Measurements from ENCODE around the gene MLLT6.

The MLLT6 gene

DNA sequence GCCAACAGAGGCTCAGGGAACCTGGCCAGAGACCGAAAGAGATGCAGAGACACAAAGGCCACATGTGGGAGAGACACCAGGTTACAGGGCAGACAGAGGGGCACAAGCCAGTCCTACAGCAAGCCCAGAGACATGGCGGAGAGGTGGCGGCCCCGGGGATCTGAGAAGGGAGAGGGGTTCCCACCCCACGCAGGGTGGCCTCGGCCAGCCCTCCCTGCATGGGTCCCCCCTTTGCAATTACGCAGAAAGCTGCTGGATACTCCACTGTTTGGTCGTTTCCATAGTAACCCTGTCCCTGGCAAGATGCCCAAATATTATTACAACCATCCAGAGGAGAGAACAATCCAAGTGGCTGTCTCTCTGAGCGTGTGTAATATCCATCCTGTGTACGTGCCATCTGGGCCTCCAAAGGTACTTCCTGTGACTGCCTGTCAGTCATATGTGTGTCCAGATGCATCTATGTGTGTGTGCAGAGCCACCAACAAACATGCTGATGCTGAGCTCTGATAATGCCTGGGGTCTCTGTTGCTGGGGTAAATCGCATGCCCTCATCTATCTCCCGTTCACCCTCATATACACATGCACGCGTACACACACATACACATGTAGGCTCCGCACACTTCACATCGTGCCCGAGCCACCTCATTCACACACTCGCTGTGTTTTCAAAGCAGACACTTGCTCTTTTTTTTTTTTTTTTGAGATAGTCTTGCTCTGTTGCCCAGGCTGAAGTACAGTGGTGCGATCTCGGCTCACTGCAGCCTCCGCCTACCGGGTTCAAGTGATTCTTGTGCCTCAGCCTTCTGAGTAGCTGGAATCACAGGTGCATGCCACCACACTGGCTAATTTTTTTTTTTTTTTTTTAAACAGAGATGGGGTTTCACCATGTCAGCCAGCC is 37.6 kb downstream of the MLLT6 start:
- peak; percentile 88 for DNase-seq (ENCODE audit: low read depth)

DNA sequence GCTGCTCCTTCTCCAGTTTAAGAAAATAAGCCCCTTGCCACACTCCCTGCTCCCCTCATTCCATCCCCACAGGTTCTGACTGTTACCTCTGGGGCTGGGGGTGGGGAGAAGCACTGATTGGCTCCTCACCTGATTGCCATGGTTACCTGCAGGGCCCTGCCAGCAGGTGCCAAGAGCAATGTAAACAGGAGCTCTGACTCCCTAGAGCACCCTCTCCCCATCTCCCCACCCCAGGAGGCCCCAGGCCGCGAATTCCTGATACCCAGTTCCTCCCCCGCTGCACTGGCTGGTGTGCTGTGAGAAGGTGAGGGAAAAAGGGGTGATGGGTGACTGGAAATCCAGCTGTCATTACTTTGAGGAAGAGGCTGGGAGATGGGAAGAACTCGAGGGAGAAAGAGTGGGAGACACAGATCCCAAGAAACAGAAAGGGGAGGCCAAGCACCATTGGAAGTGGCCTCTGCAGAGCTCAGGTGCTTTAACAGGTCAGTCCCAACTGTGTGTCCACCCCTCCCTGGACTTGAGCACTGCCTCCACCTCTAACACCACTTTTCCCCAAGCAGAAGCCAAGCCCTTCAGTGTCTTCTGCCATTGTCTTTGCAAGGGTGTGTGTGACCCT is 38.6 kb downstream of the MLLT6 start:
- no peak for DNase-seq (ENCODE audit: low read depth)

DNA sequence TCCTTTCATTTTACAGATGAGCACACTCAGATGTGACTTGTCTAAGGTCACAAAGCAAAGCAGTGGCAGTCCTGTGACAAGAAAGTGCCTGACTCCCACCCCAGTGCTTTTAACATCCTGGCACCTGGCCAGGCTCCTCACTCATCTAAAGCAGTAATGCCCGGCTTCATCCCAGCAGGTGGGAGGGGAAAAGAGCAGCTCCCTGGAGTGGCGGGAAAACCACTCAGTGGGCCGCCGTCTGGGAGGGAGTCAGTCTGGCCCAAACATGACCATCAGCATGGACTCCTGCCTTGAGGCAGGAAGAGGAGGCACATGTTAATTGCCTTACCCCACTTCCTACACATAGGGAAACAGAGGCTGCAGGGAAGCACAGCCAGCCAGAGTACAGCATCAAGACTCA is 40.5 kb downstream of the MLLT6 start:
- DNase-seq (ENCODE audit: low read depth): no peak

DNA sequence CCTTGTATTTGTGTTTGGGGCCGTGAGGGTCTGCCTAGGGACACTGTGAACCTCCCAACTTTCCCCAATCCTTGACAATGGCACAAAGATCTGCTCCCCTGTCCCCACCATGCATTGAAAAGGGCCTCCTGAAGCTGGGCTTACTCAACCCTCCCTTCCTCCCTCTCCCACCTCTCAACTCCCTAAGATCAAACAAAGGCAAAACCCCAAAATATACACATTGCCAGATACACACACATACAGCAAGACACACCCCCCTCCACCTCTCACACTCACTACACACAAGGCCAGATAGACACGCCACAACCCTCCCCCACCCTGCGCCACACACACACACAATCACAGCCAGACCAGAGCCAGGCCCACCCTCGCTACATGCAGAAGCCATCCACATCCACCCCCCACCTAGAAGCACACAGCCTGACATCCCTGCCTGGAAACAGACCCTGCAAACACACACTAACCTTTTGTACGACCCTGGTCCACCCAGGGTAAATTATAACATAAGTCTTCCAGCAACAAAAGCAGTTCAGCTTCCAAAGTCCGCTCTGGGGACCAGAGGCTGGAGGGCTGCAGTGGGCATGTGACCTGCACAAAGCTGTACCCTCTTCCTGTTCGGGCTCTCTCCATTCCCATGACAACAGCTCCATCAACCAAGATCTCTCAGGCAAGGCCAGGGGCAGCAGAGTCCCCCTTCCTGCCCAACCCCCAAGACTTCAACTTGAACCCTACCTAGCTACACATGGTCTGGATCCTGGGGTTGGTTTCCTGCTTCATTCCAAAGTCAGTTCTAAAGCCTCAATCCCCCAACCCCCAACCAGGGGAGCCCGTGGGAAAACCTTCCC is 41.2 kb downstream of the MLLT6 start:
- DNase-seq (ENCODE audit: low read depth): no peak

DNA sequence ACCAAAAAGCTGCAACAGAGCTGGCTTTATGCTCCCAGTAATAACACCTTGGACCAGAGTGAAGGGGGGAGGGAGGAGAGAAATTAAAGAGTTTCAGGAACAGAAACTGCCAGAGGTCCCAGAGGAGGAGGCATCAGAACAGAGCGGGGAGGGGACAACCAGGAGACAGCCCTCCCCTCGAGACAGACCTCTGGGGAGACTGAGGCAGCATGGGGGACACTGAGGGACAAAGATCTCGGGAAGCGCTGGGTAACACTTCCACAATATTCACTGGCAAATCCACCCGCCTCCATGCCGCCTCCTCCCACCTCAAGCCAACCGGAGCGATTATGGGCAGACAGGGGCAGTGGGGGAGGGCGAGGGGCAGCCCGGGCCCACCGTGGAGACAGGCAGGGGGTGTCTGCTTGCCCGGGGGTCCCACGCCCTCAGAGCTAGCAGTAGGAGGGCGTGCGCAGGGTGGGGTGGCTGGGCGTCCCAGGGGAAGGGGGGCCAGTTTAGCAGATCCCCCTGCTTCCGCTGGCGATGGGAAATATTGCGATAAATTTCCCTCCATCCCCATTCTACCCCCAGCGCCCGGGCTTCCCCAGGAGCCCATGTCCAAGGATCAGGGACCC is 41.9 kb downstream of the MLLT6 start:
- DNase-seq (ENCODE audit: low read depth): no peak

DNA sequence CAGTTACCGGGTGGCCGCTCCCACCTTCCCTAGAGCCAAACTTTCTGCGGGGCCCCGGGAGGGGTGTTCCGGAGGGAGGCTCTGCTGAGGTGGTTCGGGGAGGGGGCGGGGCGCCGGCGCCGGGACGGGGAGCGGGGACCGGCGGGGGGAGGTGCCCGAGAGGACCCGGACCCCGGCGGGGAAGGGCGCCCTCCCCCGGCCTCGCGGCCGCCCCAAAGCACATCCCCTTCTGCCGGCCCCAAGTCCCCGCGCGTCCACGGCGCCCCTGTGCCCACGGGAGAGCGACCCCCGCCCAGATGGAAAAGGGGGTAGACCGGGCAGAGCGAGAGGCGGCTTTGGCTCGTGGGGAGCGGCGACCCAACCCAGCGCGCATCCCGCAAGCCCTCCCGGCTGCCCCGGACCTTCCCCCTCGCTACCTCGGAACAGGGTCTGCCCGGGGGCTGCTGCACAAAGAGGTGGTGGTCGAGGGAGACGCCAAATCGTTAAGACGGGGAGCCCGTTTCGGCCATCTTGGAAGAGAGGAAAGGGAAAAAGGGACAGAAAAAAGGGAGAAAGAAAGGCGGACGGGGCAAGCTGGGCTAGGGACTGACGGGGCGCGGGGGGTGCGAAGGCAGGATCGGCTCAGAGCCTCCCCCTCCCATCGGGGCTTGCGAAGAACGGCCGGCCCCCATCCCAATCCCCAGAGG is 42.5 kb downstream of the MLLT6 start:
- no peak for DNase-seq (ENCODE audit: low read depth)

DNA sequence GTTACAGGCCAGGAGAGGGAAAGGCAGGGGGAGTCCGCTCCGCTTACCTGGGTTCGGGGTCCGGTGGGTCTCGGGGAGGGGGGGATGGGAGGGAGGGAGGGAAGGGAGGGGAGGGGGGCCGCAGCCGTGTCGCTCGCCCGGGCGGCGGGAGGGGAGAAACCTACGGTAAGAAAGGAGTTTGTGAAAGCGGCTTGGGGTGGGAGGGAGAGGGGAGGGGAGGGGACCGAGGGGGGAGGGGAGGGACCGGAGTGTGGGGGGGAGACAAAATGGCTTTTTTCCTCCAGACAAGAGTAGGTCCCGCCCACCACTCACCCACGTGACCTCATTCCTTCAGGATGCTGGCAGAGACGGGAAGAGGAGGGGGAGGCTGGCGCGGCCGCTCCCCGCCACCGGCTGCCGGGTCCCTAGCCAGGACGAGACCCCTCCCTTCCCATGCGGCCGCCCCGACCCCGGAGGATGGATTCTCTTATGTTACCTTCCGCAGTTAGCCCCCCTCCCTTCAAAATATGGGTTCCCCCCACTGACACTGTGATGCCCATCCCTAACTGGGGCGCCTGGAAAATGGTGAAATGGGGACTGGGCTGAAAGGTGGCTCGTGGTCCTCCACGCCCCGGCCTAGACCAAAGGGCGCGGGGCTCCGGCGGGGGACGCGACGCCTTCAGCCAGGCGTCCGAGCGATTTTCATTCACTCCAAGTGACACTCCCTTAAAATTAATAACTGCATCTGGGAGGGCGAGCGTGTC is 43.2 kb downstream of the MLLT6 start, which contains the start of gene PCGF2:
PCGF2 (minus strand) TSS at position 188 of the 743 bp plus-strand sequence. CDS start 7,934 bp downstream, outside the sequence.
- DNase-seq (ENCODE audit: low read depth): peak; percentile 77

DNA sequence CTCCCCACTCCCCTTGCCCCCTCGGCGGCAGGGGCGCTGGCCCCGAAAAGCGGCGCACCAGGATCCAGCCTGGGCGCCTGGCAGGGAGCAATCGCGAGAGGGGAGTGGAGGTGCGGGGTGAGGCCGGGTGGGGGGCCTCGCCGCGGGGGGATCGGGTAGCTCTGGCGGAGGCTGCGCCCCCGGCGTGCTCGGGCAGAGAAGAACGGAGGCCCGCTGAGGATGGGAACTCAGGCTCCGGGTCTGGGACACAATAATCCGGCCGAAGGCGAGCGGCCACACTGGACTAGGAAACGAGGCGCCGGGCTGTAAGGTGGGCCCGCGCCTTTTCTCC is 43.8 kb downstream of the MLLT6 start:
- DNase-seq (ENCODE audit: low read depth): no peak

DNA sequence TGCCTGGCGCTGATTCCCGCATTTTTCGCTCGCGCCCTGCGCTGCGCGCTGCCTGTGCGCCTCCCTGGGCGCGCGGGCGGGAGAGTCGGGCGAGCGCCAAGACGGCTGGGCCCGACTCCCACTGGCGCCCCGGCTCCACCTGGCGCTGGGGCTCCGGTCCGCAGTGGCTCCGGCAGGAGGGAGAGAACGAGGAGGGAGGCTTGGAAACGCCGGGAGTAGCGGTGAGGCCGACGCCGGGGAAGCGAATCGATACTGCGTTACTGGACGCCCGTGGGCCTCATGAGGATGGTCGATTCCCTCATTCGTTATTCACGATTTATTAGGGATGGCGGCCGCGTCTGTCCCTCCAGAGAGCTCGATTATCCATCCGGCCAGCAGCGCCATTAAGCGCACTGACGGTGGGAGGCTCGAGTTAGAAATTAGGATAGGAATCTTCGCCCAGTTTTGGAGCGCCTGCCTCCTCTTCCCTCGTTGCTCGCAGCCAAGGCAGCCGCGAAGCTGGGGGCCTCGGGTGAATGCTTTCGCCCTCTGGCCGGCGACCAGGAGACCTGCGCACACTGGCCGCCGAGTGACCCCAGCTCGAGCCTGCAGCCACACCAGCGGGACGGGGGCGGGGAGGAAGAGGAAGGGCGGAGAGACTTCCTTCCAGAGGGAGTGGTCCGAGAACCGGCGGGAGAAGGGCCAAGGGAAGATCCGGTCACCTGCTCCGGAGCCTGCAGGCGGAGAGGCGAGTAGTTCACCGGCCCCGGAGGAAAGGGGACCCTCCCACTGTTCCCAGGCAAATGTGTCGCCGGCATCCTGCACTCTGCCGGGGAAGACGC is 44.4 kb downstream of the MLLT6 start:
- peak; percentile 63 for DNase-seq (ENCODE audit: low read depth)

DNA sequence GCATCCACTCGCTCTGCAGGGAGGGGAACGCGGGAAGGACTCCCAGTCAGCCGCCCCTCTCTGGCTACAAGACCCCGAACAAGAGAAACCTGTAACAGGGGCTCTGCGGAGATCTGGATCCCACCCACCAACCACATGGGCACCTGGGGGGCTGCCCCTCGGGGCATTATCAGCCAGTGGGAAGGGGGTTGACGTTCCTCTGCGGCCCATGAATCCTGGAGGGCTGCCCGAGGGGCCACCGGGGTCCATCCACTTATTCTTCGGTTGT is 44.9 kb downstream of the MLLT6 start:
- no peak for DNase-seq (ENCODE audit: low read depth)

DNA sequence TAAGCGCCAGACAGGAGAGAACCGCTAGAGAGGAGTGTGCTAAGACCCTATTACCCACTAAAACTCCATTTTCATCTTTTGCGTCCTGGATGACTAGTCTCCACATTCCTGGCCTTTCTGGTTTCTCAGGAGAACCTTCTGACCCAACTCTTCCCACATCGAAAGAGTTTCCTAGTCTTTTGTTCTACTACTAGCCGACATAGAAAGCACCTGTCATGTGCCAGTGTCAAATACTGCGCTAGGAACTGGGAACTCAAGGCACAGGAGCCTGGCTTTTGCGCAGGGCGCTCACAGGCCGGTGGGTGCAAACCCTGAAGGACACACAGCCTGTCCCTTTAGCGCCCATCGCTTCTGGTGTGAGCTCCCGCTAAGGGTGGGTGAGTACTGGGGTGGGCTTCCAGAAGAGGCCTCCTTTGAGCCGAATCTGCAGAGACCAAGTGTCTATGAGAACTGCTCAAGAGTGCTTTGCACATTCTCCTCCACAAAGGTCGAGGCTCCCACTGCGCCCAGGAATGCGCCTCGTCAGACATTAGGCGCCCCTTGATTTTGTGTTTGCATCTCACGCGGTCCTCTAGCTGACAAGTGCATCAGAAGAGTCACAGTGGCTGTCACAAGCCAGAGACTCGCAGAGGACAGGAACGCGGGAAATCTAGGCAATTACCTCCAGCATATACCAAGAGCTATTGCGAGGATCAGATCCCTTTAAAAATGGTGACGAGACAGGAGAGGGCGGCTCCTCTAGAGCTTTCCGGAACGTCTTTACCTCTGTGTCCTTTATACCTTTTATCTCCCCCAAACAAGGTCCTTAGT is 45.4 kb downstream of the MLLT6 start:
- peak; percentile 31 for DNase-seq (ENCODE audit: low read depth)

DNA sequence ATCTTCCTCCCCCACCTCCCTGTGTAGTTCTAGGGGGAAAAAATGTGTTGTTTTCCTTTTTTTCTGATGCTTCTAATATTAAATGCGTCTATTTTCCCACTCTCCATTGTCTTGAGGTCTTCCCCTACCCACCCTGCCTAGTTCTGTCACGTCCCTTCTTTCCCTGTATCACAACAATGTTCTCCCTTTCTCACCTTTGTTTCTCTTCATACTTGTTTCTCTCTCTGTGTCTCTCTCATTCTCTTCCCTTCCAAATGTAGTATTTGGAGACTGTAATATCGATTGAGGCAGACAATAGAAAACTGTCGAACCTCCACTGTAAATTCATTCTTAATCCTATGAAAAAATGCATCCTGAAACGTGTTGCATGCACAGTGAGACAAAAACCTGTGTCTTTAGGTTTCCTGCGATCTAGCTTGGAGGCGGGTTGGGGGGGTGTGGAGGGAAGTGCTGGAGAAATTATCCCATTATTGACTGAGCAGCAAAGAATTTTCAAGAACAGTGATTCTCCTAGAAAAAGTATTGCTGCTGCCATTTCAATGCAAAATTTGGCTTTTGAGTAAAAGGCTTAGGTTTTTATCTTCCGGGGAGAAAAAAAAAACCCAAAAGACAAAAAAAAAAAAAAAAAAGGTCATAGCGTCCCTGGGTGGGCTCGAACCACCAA is 46.2 kb downstream of the MLLT6 start:
- no peak for DNase-seq (ENCODE audit: low read depth)

DNA sequence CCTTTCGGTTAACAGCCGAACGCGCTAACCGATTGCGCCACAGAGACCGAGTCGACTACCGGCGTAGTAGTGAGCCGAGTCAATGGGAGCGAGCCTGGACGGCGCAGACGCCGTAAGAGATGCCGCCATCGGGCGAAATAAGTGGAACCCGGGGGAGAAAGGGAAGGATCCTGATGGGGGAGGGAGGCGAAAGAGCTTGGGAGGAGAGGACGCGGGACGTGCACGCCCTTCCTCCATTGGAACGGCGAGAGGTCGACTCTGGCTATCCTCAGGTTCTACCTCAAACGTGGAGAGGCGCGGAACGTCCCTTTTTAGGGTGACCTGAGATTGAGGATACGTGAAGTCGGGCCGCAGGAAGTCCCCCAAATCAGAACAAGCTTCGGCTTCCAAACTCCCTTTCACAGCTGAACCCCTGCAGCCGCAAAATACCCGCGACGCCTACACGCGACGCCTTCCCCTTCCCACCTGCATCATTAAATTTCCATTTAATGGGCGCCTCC is 46.8 kb downstream of the MLLT6 start:
- peak; percentile 71 for DNase-seq (ENCODE audit: low read depth)

DNA sequence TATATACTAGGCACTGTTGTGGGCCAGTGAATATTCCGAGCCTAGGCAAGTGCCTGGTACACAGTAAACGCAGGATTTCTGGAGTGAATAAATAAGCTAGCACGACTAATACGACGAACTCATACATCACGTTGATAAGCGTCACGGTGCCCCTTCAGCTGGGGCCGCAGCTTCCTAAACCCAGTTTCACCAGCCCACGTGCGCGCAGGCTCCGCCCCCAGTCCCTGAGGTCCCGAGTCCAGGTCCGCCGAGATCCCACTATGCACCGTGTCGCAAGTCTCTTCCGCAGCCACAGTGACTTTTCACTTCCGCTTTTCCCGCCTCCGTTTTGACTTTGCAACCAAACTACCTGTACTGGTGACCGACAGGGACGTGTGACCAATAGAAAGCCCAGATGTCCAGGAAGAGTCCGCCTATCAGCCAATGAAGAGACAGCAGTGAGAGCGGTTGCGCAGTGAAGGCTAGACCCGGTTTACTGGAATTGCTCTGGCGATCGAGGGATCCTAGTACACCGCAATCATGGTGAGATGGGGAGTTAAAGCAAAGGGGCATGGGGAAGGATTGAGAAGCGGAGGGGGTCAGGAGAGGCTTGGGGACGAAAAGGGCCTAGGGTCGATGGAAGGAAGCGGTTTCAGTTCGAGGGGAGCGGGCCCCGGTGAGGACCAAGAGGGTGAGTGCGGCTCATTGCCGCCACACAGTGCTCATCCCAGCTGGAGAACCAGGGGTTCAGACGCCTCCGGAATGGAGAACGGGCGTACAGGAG is 47.4 kb downstream of the MLLT6 start, which contains the start of gene PSMB3:
PSMB3 (plus strand) TSS at position 434 of the 763 bp plus-strand sequence; CDS start at position 520, 86 bp downstream.
- DNase-seq (ENCODE audit: low read depth): peak; percentile 99

DNA sequence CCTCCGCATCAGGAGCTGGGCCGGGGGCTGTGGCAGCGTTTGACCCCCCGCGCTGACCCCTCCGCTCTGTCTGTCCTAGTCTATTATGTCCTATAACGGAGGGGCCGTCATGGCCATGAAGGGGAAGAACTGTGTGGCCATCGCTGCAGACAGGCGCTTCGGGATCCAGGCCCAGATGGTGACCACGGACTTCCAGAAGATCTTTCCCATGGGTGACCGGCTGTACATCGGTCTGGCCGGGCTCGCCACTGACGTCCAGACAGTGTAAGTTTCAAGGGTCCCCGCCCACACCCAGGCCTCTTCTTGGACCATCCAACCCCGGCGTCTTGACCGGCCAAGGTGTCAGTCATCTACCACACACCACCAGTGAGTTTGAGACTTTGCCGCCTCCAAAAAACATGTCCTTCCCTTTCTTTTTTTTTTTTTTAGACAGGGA is 48.0 kb downstream of the MLLT6 start:
- no peak for DNase-seq (ENCODE audit: low read depth)

DNA sequence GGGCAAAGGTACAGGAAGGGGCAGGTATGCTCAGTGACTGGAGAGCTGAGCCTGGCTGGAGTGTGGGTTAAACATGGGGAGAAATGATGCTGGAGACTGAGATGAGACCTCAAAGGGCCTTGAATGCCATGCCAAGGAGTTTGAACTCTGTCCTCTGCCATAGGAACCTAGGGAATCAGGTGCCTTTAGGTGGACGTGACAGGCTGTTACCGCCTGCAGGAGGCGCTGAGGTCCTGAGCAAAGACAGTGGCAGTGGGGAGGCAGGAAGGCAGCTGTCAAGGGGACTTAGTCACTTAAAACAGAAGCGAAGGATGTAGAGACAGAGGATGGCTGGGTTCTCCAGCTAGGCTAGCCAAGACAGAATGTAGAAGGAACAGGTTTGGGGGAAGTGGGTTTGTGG is 56.5 kb downstream of the MLLT6 start:
- peak; percentile 42 for DNase-seq (ENCODE audit: low read depth)

DNA sequence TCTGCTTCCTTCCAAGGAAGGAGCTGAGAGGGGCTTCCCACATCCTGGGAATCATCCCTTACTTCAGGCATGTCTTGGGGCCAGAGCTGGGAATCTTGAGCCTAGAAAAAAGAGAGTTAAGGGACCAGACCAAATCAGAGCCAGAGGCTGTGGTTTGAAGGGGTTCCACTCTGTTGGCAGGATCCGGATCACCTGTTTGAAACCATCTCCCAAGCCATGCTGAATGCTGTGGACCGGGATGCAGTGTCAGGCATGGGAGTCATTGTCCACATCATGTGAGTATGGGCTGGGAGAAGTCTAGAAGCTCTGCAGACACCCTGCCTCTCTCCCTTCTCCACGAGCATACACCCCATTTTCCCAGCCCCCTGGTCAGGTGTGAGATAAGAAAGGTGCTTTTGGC is 57.2 kb downstream of the MLLT6 start:
- no peak for DNase-seq (ENCODE audit: low read depth)

DNA sequence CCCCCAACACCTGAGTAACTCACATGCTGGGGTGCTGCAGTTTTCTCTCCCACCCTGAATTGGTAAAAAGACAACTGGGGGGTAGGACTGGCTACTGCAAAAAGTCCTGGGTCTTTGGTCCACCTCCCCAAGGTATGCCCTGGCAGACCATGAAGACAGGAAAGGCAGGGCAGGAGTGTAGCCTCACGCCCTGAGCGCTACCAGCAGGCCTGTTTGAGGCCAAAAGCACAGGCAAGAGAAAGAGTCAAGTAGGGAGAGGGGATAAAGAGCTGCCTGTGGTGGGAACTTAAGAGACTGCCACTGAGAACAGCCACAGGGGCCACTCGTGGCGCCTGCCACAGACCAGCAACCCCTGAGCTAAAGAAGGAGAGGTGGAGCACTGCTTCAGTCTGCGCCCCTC is 61.3 kb downstream of the MLLT6 start:
- DNase-seq (ENCODE audit: low read depth): no peak
